A549 (cell line): ENCODE results near the gene SPTLC3. TPM values are rescaled to one million over a fixed set of nuclear protein-coding genes. Genes with fewer than 3 reads are reported as not detected.

ENCODE experiments used
- ATAC-seq, 2 experiments: fragments of 200-7000 bp in 1 of 2; fragments of >200 bp in 1 of 2; cut with Nextera tagmentation in 1 of 2; cut with Tn5 transposase in 1 of 2; 3 replicates each; pipeline versions ENCODE4 v1.8.0 to v1.9.1; 2018 to 2020; ENCODE audit warnings: mild to moderate bottlenecking in 1 of 2, moderate library complexity in 1 of 2
- CTCF ChIA-PET: fragments of 300-600 bp; sonication (Branson Sonifier 250); formaldehyde crosslinking; extraction: SDS; loops from one replicate; lab custom pipeline; 2021; ENCODE audit warnings: antibody characterized with exemption, inconsistent platforms; lab: Yijun Ruan, JAX
- POLR2A ChIA-PET: fragments of 350-600 bp; formaldehyde crosslinking; extraction: SDS; loops from one replicate; lab custom pipeline; 2021; ENCODE audit warnings: antibody characterized with exemption, inconsistent platforms; lab: Yijun Ruan, JAX
- DNase-seq, 2 experiments: peaks; one replicate each; pipeline versions ENCODE4 v3.0.0 to v3.0.0-alpha.2; 2011 to 2016; ENCODE audit warnings: low read depth in 1 of 2, low spot score in 1 of 2
- FAIRE-seq: peaks from 2 replicates; lab custom pipeline; 2011; peaks lifted over from hg19 to GRCh38; lab: Jason Lieb, UNC
- H3K27ac ChIP-seq, 2 experiments: fragments of >200 bp; sonication (Bioruptor Twin); formaldehyde crosslinking; 3 replicates each; pipeline ENCODE4 v1.5.1; 2016 to 2017
- H3K4me1 ChIP-seq: fragments of >200 bp; sonication (Bioruptor Twin); formaldehyde crosslinking; 3 replicates; pipeline ENCODE4 v1.6.1; 2016
- H3K4me2 ChIP-seq: fragments of >200 bp; sonication (Bioruptor Twin); formaldehyde crosslinking; 3 replicates; pipeline ENCODE4 v1.6.1; 2016
- H3K4me3 ChIP-seq: fragments of >200 bp; sonication (Bioruptor Twin); formaldehyde crosslinking; 3 replicates; pipeline ENCODE4 v1.5.1; 2016
- H3K9me3 ChIP-seq: fragments of >200 bp; sonication (Bioruptor Twin); formaldehyde crosslinking; 3 replicates; pipeline ENCODE4 v1.6.1; 2016
- CBX2 ChIP-seq: fragments of 200-600 bp; sonication (generic); IDR thresholded peaks from 2 replicates; pipeline ENCODE4 v1.6.1; 2016; ENCODE audit warnings: low read depth, mild to moderate bottlenecking, borderline replicate concordance
- E2F6 ChIP-seq: IDR thresholded peaks from 2 replicates; pipeline ENCODE4 v1.6.1; 2012; ENCODE audit warnings: low read depth, borderline replicate concordance
- EP300 ChIP-seq, 2 experiments: fragments of >200 bp; sonication (Bioruptor Twin); formaldehyde crosslinking; IDR thresholded peaks; 2 replicates in 1 of 2; 3 replicates in 1 of 2; pipeline ENCODE4 v1.6.1; 2016 to 2017
- FOSB ChIP-seq: fragments of 250-450 bp; sonication (Bioruptor Pico); IDR thresholded peaks from 2 replicates; pipeline ENCODE4 v1.5.0; 2020; ENCODE audit warnings: mild to moderate bottlenecking, moderate library complexity
- FOSL2 ChIP-seq, 2 experiments: fragments of 450-650 bp in 1 of 2; fragments of >200 bp in 1 of 2; sonication (Bioruptor Twin) in 1 of 2; formaldehyde crosslinking; IDR thresholded peaks; 2 replicates each; pipeline versions ENCODE4 v1.5.0 to v1.6.1; 2016 to 2020; ENCODE audit warnings: mild to moderate bottlenecking in 1 of 2, moderate library complexity in 1 of 2
- GATA3 ChIP-seq: IDR thresholded peaks from 2 replicates; pipeline ENCODE4 v1.6.1; 2012; ENCODE audit warnings: borderline replicate concordance
- HEYL ChIP-seq: fragments of 250-450 bp; sonication (Bioruptor Pico); IDR thresholded peaks from 2 replicates; pipeline ENCODE4 v1.8.0; 2021; ENCODE audit warnings: mild to moderate bottlenecking, moderate library complexity
- HMGXB4 ChIP-seq: fragments of 250-450 bp; sonication (Bioruptor Pico); IDR thresholded peaks from 2 replicates; pipeline ENCODE4 v1.5.0; 2021; ENCODE audit warnings: mild to moderate bottlenecking, moderate library complexity, borderline replicate concordance
- HOXB13 ChIP-seq: fragments of 250-450 bp; sonication (Bioruptor Pico); IDR thresholded peaks from 2 replicates; pipeline ENCODE4 v1.5.0; 2020; ENCODE audit warnings: low read depth, mild to moderate bottlenecking, moderate library complexity
- KDM5A ChIP-seq: fragments of 200-600 bp; sonication (generic); IDR thresholded peaks from 2 replicates; pipeline ENCODE4 v1.6.1; 2016; ENCODE audit warnings: antibody characterized with exemption, mild to moderate bottlenecking
- MYC ChIP-seq: IDR thresholded peaks from 2 replicates; pipeline ENCODE4 v1.6.1; 2012; ENCODE audit warnings: mild to moderate bottlenecking, inconsistent platforms, low read length, improper control_type of control experiment, borderline replicate concordance
- POLR2A ChIP-seq: IDR thresholded peaks from 2 replicates; pipeline ENCODE4 v1.6.1; 2012; ENCODE audit warnings: mild to moderate bottlenecking, low read length
- POLR2AphosphoS2 ChIP-seq: conservative IDR thresholded peaks from 2 replicates; pipeline ENCODE4 v1.6.1; 2012; ENCODE audit warnings: low read length, improper control_type of control experiment, inconsistent platforms
- REST ChIP-seq: fragments of 200-600 bp; sonication (generic); IDR thresholded peaks from 2 replicates; pipeline ENCODE4 v1.6.1; 2016; ENCODE audit warnings: antibody characterized with exemption, mild to moderate bottlenecking, moderate library complexity
- RNF2 ChIP-seq: fragments of 200-600 bp; sonication (generic); IDR thresholded peaks from 2 replicates; pipeline ENCODE4 v1.6.1; 2016; ENCODE audit warnings: low read depth, mild to moderate bottlenecking, antibody characterized with exemption, moderate library complexity, borderline replicate concordance
- SMC3 ChIP-seq: fragments of >200 bp; sonication (Bioruptor Twin); formaldehyde crosslinking; IDR thresholded peaks from 3 replicates; pipeline ENCODE4 v1.6.1; 2018; ENCODE audit warnings: inconsistent platforms
- SREBF2 ChIP-seq: fragments of 450-650 bp; IDR thresholded peaks from 2 replicates; pipeline ENCODE4 v1.6.1; 2014; ENCODE audit warnings: mild to moderate bottlenecking, moderate library complexity
- USF2 ChIP-seq: fragments of 450-650 bp; IDR thresholded peaks from 2 replicates; pipeline ENCODE4 v1.6.1; 2014; ENCODE audit warnings: antibody characterized with exemption
- ZSCAN20 ChIP-seq: fragments of 250-450 bp; sonication (Bioruptor Pico); IDR thresholded peaks from 2 replicates; pipeline ENCODE4 v1.8.0; 2022; ENCODE audit warnings: mild to moderate bottlenecking, moderate library complexity
- WGBS: methylation state at CpG from one replicate; pipeline ENCODE4 v1.1.6; 2017; ENCODE audit errors: missing lambda C conversion rate; 5-methylcytosine and 5-hydroxymethylcytosine counted together
- polyA plus RNA-seq, 4 experiments: library from polyadenylated mRNA; depleted of rRNA in 3 of 4; stranded (reverse); fragments of >200 nt; fragmentation: RNase III in 1 of 4; extraction: RNeasy Plus Mini Kit Qiagen cat#74134 plus additional on column Dnase treatment in 1 of 4; gene quantifications; 2 replicates in 3 of 4; 3 replicates in 1 of 4; pipeline ENCODE4 v1.2.3, GENCODE V29; 2011 to 2017

The SPTLC3 gene
- polyA plus RNA-seq, 2 of the 4 experiments (the other 2 are of a cell fraction): 0.10 to 0.57 TPM

GRCh38 chr20:13042458-13042794 lies 33.7 kb downstream of the SPTLC3 start (continued):
- no peak for TF ChIP-seq SMC3

GRCh38 chr20:13046409-13046808 lies 37.6 kb downstream of the SPTLC3 start:
- no peak overlapping the region for H3K4me2 ChIP-seq

More at GRCh38 chr20:13046409-13046808, 37.6 kb downstream of the SPTLC3 start:
- 7% methylated on average over 1 of the region's 1 CpG for WGBS
- Histone ChIP-seq H3K4me3 (no peak overlapping the region), H3K4me1 (no peaks in the 10 kb centered on the region), H3K27ac (no peak overlapping the region), H3K9me3 (no peaks in the 10 kb centered on the region)
- TF ChIP-seq GATA3: no peak
- no peak for TF ChIP-seq HOXB13 (CRISPR knock-in tag)
- no peak for TF ChIP-seq EP300 (IDR thresholded peaks at IDR 0.05)
- TF ChIP-seq E2F6: no peak
- TF ChIP-seq HEYL (CRISPR knock-in tag): no peak
- no peak for TF ChIP-seq REST
- no peak for TF ChIP-seq CBX2
- no peak for TF ChIP-seq FOSL2 (IDR thresholded peaks at IDR 0.05)
- no peak for TF ChIP-seq FOSL2 (CRISPR knock-in tag; IDR thresholded peaks at IDR 0.05)
- no peak for TF ChIP-seq MYC
- no peak for TF ChIP-seq POLR2A
- no peak for TF ChIP-seq SREBF2
- TF ChIP-seq FOSB: no peak
- TF ChIP-seq ZSCAN20 (CRISPR knock-in tag): no peak
- TF ChIP-seq RNF2: no peak
- TF ChIP-seq USF2: no peak
- no peak for TF ChIP-seq KDM5A
- TF ChIP-seq POLR2AphosphoS2: no peak
- TF ChIP-seq HMGXB4 (CRISPR knock-in tag): no peak
- ATAC-seq: no peak
- no peak for FAIRE-seq
- ChIA-PET CTCF (no interaction called here), POLR2A (no interaction called here)
- DNase-seq: no peak
